Activated effector memory CD4-positive, alpha-beta T cell treated with Interleukin-2 at 50 U/mL for 16 hours (primary cell): ENCODE measurements around the gene PRKD2.
"Not testable (repeated sequence)": the region's sequence is repeated elsewhere in the genome, so short reads cannot be mapped to it uniquely, and the experiment has no call there.

Experiments
- DNase-seq: peaks from one replicate; pipeline ENCODE4 v3.0.0-alpha.2; 2020

Gene PRKD2

GRCh38 chr19:46629546-46630025 is 87.3 kb downstream of the PRKD2 start:
- DNase-seq: no peak

- not testable (repeated sequence) for DNase-seq
Measured at GRCh38 chr19:46628970-46629369, 87.9 kb downstream of the PRKD2 start.

GRCh38 chr19:46626446-46626845 is 90.5 kb downstream of the PRKD2 start:
- no peak for DNase-seq

GRCh38 chr19:46625731-46626130 is 91.2 kb downstream of the PRKD2 start:
- no peak for DNase-seq

GRCh38 chr19:46624958-46625661 is 91.8 kb downstream of the PRKD2 start, which contains the start of gene PTGIR:
Gene PTGIR, minus strand, starts transcription at chr19:46625089. Its CDS starts 864 bp downstream, at chr19:46624225.
- DNase-seq: no peak
